HG03354 (cell line): Measurements from ENCODE around the gene MKNK1.

Source experiments
- ATAC-seq: cut with Tn5 transposase; IDR thresholded peaks from one replicate; pipeline ENCODE4 v1.9.1; 2021; ENCODE audit warnings: mild to moderate bottlenecking; ENCODE audit not compliant: unreplicated experiment, poor library complexity, severe bottlenecking

Gene MKNK1

GRCh38 chr1:46512135-46512791 is 91.8 kb downstream of the MKNK1 start:
- no peak for ATAC-seq

- ATAC-seq, result no peak
Measured at GRCh38 chr1:46510998-46511365, 93.1 kb downstream of the MKNK1 start.

GRCh38 chr1:46510341-46510997 is 93.6 kb downstream of the MKNK1 start:
- ATAC-seq, result no peak

- no peak for ATAC-seq
Measured at GRCh38 chr1:46508757-46509156, 95.3 kb downstream of the MKNK1 start.
